Endothelial cell of umbilical vein (primary cell): ENCODE results near the gene LST1.

Experiments used
- GATA2 ChIP-seq: IDR thresholded peaks from 2 replicates; pipeline ENCODE4 v1.7.0; 2011; ENCODE audit warnings: low read depth, mild to moderate bottlenecking, moderate library complexity, mixed read lengths, low read length; ENCODE audit not compliant: insufficient read length, insufficient read depth
- MYC ChIP-seq: IDR thresholded peaks from one replicate; pipeline ENCODE4 v1.6.1; 2011; ENCODE audit warnings: mild to moderate bottlenecking, low read depth, low read length
- POLR2A ChIP-seq: IDR thresholded peaks from 2 replicates; pipeline ENCODE4 v1.6.1; 2012; ENCODE audit warnings: low read depth, mild to moderate bottlenecking, control low read depth, low read length
- POLR2AphosphoS5 ChIP-seq: IDR thresholded peaks from 2 replicates; pipeline ENCODE4 v1.6.1; 2012; ENCODE audit warnings: low read depth, mild to moderate bottlenecking, control low read depth, low read length, moderate library complexity; ENCODE audit not compliant: insufficient read depth
- TF ChIP-seq, protein P1 (sequence below), 2 donors: IDR thresholded peaks; 1 replicate in 1 of 2; 2 replicates in 1 of 2; pipeline ENCODE4 v1.5.1; 2011; ENCODE audit warnings: low read length in 2 of 2, mild to moderate bottlenecking in 2 of 2, moderate library complexity in 2 of 2, control low read depth in 1 of 2, inconsistent platforms in 1 of 2, low read depth in 1 of 2; ENCODE audit not compliant: insufficient read depth in 1 of 2; ENCODE audit errors: extremely low read depth in 1 of 2

DNA sequence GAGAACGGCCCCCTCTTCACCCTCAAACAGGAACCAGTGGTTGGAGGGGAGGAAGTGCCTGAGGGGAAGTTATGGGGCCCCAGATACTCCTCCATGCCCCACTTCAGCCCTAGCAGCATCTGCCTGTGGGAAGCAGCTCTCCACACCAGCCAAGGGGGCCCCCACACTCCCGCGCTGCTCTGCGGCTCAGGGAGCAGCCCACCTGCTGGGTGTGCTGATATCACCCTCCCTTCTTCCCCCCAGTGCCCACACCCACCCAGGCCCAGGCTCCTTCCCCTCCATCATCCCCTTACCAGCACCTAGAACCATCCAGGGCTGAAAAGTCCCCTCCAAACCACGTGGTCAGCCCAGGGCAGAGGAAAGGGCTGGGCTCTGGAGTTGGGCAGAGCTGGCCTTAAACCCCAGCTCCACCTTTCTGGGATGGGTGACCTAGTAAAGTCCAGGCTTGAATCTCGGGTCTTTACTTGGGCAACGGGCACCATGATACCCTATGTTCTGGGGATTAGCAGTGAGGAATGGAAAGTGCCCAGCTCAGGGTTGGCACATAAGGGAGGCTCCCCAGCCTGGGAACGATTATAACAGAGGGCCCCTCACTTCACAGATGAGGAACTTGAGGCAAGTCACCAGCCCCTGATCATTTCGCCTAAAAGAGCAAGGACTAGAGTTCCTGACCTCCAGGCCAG is 663 bp downstream of the LST1 start:
- TF ChIP-seq, protein P1, sequence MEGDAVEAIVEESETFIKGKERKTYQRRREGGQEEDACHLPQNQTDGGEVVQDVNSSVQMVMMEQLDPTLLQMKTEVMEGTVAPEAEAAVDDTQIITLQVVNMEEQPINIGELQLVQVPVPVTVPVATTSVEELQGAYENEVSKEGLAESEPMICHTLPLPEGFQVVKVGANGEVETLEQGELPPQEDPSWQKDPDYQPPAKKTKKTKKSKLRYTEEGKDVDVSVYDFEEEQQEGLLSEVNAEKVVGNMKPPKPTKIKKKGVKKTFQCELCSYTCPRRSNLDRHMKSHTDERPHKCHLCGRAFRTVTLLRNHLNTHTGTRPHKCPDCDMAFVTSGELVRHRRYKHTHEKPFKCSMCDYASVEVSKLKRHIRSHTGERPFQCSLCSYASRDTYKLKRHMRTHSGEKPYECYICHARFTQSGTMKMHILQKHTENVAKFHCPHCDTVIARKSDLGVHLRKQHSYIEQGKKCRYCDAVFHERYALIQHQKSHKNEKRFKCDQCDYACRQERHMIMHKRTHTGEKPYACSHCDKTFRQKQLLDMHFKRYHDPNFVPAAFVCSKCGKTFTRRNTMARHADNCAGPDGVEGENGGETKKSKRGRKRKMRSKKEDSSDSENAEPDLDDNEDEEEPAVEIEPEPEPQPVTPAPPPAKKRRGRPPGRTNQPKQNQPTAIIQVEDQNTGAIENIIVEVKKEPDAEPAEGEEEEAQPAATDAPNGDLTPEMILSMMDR (IDR thresholded peaks at IDR 0.05; ENCODE audit: extremely low read depth in 1 of 2, insufficient read depth in 1 of 2, low read depth in 1 of 2, low read length in 2 of 2), result no peak
- TF ChIP-seq GATA2 (no peak), MYC (no peak), POLR2A (no peak), POLR2AphosphoS5 (no peak)
